HUES64 (cell line): ENCODE results near the gene SLK.

Experiments used
- H3K27ac ChIP-seq: 2 replicates; pipeline ENCODE4 v1.7.0; 2013; ENCODE audit warnings: low read depth, low read length, inconsistent platforms
- H3K27me3 ChIP-seq: 2 replicates; pipeline ENCODE4 v1.6.1; 2013; ENCODE audit warnings: mild to moderate bottlenecking, low read length; ENCODE audit not compliant: insufficient read depth
- H3K36me3 ChIP-seq: 2 replicates; pipeline ENCODE4 v1.6.1; 2013; ENCODE audit warnings: mild to moderate bottlenecking, low read length; ENCODE audit not compliant: insufficient read depth
- H3K4me1 ChIP-seq: 2 replicates; pipeline ENCODE4 v1.6.1; 2013; ENCODE audit warnings: mild to moderate bottlenecking, low read length, moderate library complexity; ENCODE audit not compliant: insufficient read depth
- H3K4me3 ChIP-seq: 2 replicates; pipeline ENCODE4 v1.5.1; 2013; ENCODE audit warnings: mild to moderate bottlenecking, low read length, moderate library complexity
- H3K9ac ChIP-seq: 2 replicates; pipeline ENCODE4 v1.6.1; 2013; ENCODE audit warnings: mild to moderate bottlenecking, low read depth, low read length
- H3K9me3 ChIP-seq: 2 replicates; pipeline ENCODE4 v1.6.1; 2013; ENCODE audit warnings: low read depth, low read length; ENCODE audit not compliant: insufficient read depth
- WGBS: fragments of 150-250, 120-280 bp; methylation state at CpG from one replicate; pipeline ENCODE4 v1.1.7; 2013; ENCODE audit warnings: missing lambda C conversion rate; 5-methylcytosine and 5-hydroxymethylcytosine counted together

The SLK gene

GRCh38 chr10:104034401-104035193, 67.7 kb downstream of the SLK start:
- 85% methylated on average over 23 of the region's 23 CpGs for WGBS
- no peak overlapping the region for H3K27ac ChIP-seq
- no peaks in the 10 kb centered on the region for H3K27me3 ChIP-seq
- H3K9ac ChIP-seq: no peak overlapping the region
- H3K36me3 ChIP-seq: no peaks in the 10 kb centered on the region
- no peaks in the 10 kb centered on the region for H3K9me3 ChIP-seq
- H3K4me1 ChIP-seq: peaks cover 21% of the 10 kb centered on the region
- no peak overlapping the region for H3K4me3 ChIP-seq

- Histone ChIP-seq H3K9me3 (no peaks in the 10 kb centered on the region), H3K27me3 (no peaks in the 10 kb centered on the region), H3K4me3 (no peak overlapping the region), H3K9ac (no peak overlapping the region), H3K27ac (no peak overlapping the region), H3K36me3 (no peaks in the 10 kb centered on the region), H3K4me1 (peaks cover 21% of the 10 kb centered on the region)
- 90% methylated on average over 18 of the region's 18 CpGs for WGBS
Measured at GRCh38 chr10:104035194-104036068, 68.5 kb downstream of the SLK start.

GRCh38 chr10:104036069-104036384, 69.1 kb downstream of the SLK start:
- no peaks in the 10 kb centered on the region for H3K27me3 ChIP-seq
- whole genome bisulfite sequencing: 91% methylated on average over 3 of the region's 3 CpGs
- peaks cover 21% of the 10 kb centered on the region for H3K4me1 ChIP-seq
- no peak overlapping the region for H3K27ac ChIP-seq
- H3K4me3 ChIP-seq: no peak overlapping the region
- H3K36me3 ChIP-seq: no peaks in the 10 kb centered on the region
- no peaks in the 10 kb centered on the region for H3K9me3 ChIP-seq
- no peak overlapping the region for H3K9ac ChIP-seq

GRCh38 chr10:104036518-104037260, 69.7 kb downstream of the SLK start:
- no peak overlapping the region for H3K9ac ChIP-seq
- WGBS: 91% methylated on average over 21 of the region's 21 CpGs
- no peaks in the 10 kb centered on the region for H3K9me3 ChIP-seq
- H3K4me1 ChIP-seq: peaks cover 18% of the 10 kb centered on the region
- no peaks in the 10 kb centered on the region for H3K27me3 ChIP-seq
- no peaks in the 10 kb centered on the region for H3K36me3 ChIP-seq
- H3K4me3 ChIP-seq: no peak overlapping the region
- H3K27ac ChIP-seq: no peak overlapping the region

- no peak overlapping the region for H3K27ac ChIP-seq
- no peaks in the 10 kb centered on the region for H3K36me3 ChIP-seq
- 88% methylated on average over 16 of the region's 16 CpGs for WGBS
- H3K27me3 ChIP-seq: no peaks in the 10 kb centered on the region
- no peaks in the 10 kb centered on the region for H3K9me3 ChIP-seq
- H3K4me1 ChIP-seq: peaks cover 11% of the 10 kb centered on the region; the same call in 1 of the 2 replicates
- H3K9ac ChIP-seq: no peak overlapping the region
- no peak overlapping the region for H3K4me3 ChIP-seq
Measured at GRCh38 chr10:104037261-104037951, 70.5 kb downstream of the SLK start.

- H3K36me3 ChIP-seq: no peaks in the 10 kb centered on the region
- no peak overlapping the region for H3K4me3 ChIP-seq
- no peak overlapping the region for H3K27ac ChIP-seq
- WGBS: 91% methylated on average over 8 of the region's 8 CpGs
- H3K9me3 ChIP-seq: no peaks in the 10 kb centered on the region
- no peaks in the 10 kb centered on the region for H3K27me3 ChIP-seq
- H3K4me1 ChIP-seq: 0 out of 2 replicates have a peak, but pooled peaks cover 2% of the 10 kb centered on the region
- no peak overlapping the region for H3K9ac ChIP-seq
Measured at GRCh38 chr10:104038537-104038936, 71.6 kb downstream of the SLK start.

- 94% methylated on average over 7 of the region's 7 CpGs for WGBS
- Histone ChIP-seq H3K27me3 (no peaks in the 10 kb centered on the region), H3K9ac (no peak overlapping the region), H3K9me3 (no peaks in the 10 kb centered on the region), H3K27ac (no peak overlapping the region), H3K36me3 (no peaks in the 10 kb centered on the region), H3K4me3 (no peak overlapping the region), H3K4me1 (no peaks in the 10 kb centered on the region)
Measured at GRCh38 chr10:104038958-104039752, 72.2 kb downstream of the SLK start.

GRCh38 chr10:104040382-104040781, 73.4 kb downstream of the SLK start:
- Histone ChIP-seq H3K27me3 (no peaks in the 10 kb centered on the region), H3K9ac (no peak overlapping the region), H3K36me3 (no peaks in the 10 kb centered on the region), H3K9me3 (no peaks in the 10 kb centered on the region), H3K4me3 (no peak overlapping the region), H3K4me1 (no peaks in the 10 kb centered on the region), H3K27ac (no peak overlapping the region)
- WGBS: 81% methylated on average over 6 of the region's 6 CpGs

GRCh38 chr10:104040862-104041789, 74.2 kb downstream of the SLK start:
- no peaks in the 10 kb centered on the region for H3K27me3 ChIP-seq
- H3K9me3 ChIP-seq: no peaks in the 10 kb centered on the region
- H3K4me1 ChIP-seq: 0 out of 2 replicates have a peak, but pooled peaks cover 6% of the 10 kb centered on the region
- H3K4me3 ChIP-seq: no peak overlapping the region
- WGBS: 90% methylated on average over 6 of the region's 9 CpGs
- H3K36me3 ChIP-seq: no peaks in the 10 kb centered on the region
- H3K9ac ChIP-seq: no peak overlapping the region
- no peak overlapping the region for H3K27ac ChIP-seq
